ENCODE results near the gene KIR3DL2.
"Not testable (repeated sequence)": the region's sequence is repeated elsewhere in the genome, so short reads cannot be mapped to it uniquely, and the experiment has no call there.

The KIR3DL2 gene

GRCh38 chr19:54858476-54858875 is 8.2 kb downstream of the KIR3DL2 start:
- in situ Hi-C loops (cut with HindIII; ENCODE audit: low pct_ligation_motif_present, low pct_unique_long_range_greater_than_20kb, low sequenced_read_pairs); DNase-seq: not testable (repeated sequence)

- DNase-seq; in situ Hi-C loops (cut with HindIII; ENCODE audit: low pct_ligation_motif_present, low pct_unique_long_range_greater_than_20kb, low sequenced_read_pairs): not testable (repeated sequence)
Measured at GRCh38 chr19:54859421-54859820, 9.2 kb downstream of the KIR3DL2 start.

GRCh38 chr19:54863459-54863858 is 13.2 kb downstream of the KIR3DL2 start:
- in situ Hi-C loops (cut with HindIII; ENCODE audit: low pct_ligation_motif_present, low pct_unique_long_range_greater_than_20kb, low sequenced_read_pairs) = not testable (repeated sequence)

GRCh38 chr19:54871696-54872095 is 21.5 kb downstream of the KIR3DL2 start:
- DNase-seq = no peak
- in situ Hi-C loops (cut with HindIII; ENCODE audit: low pct_ligation_motif_present, low pct_unique_long_range_greater_than_20kb, low sequenced_read_pairs) = no loop called here

More at GRCh38 chr19:54863459-54863858, 13.2 kb downstream of the KIR3DL2 start:
- not testable (repeated sequence) for DNase-seq

GRCh38 chr19:54873990-54874389 is 23.7 kb downstream of the KIR3DL2 start, which contains the start of gene FCAR:
Gene FCAR (plus strand): TSS chr19:54874235. CDS start chr19:54874290, 55 bp downstream.
- no peak for DNase-seq

GRCh38 chr19:54875506-54875905 is 25.3 kb downstream of the KIR3DL2 start:
- in situ Hi-C loops (cut with HindIII; ENCODE audit: low pct_ligation_motif_present, low pct_unique_long_range_greater_than_20kb, low sequenced_read_pairs) = no loop called here
- DNase-seq = no peak

More at GRCh38 chr19:54873990-54874389, 23.7 kb downstream of the KIR3DL2 start, which contains the start of gene FCAR:
- in situ Hi-C loops (cut with HindIII; ENCODE audit: low pct_ligation_motif_present, low pct_unique_long_range_greater_than_20kb, low sequenced_read_pairs) = no loop called here

GRCh38 chr19:54877471-54877870 is 27.2 kb downstream of the KIR3DL2 start:
- in situ Hi-C loops (cut with HindIII; ENCODE audit: low pct_ligation_motif_present, low pct_unique_long_range_greater_than_20kb, low sequenced_read_pairs) = no loop called here
- DNase-seq = no peak

- in situ Hi-C loops (cut with HindIII; ENCODE audit: low pct_ligation_motif_present, low pct_unique_long_range_greater_than_20kb, low sequenced_read_pairs) = no loop called here
Measured at GRCh38 chr19:54881884-54882283, 31.6 kb downstream of the KIR3DL2 start.

GRCh38 chr19:54882758-54883157 is 32.5 kb downstream of the KIR3DL2 start:
- in situ Hi-C loops (cut with HindIII; ENCODE audit: low pct_ligation_motif_present, low pct_unique_long_range_greater_than_20kb, low sequenced_read_pairs) = no loop called here
- DNase-seq = no peak

More at GRCh38 chr19:54881884-54882283, 31.6 kb downstream of the KIR3DL2 start:
- no peak for DNase-seq

- in situ Hi-C loops (cut with HindIII; ENCODE audit: low pct_ligation_motif_present, low pct_unique_long_range_greater_than_20kb, low sequenced_read_pairs) = no loop called here
- no peak for DNase-seq
Measured at GRCh38 chr19:54883228-54883627, 33.0 kb downstream of the KIR3DL2 start.

- in situ Hi-C loops (cut with HindIII; ENCODE audit: low pct_ligation_motif_present, low pct_unique_long_range_greater_than_20kb, low sequenced_read_pairs) = no loop called here
Measured at GRCh38 chr19:54888239-54888638, 38.0 kb downstream of the KIR3DL2 start.

GRCh38 chr19:54889566-54889965 is 39.3 kb downstream of the KIR3DL2 start:
- DNase-seq = no peak
- in situ Hi-C loops (cut with HindIII; ENCODE audit: low pct_ligation_motif_present, low pct_unique_long_range_greater_than_20kb, low sequenced_read_pairs) = no loop called here

More at GRCh38 chr19:54888239-54888638, 38.0 kb downstream of the KIR3DL2 start:
- DNase-seq = no peak

GRCh38 chr19:54893406-54893805 is 43.2 kb downstream of the KIR3DL2 start:
- in situ Hi-C loops (cut with HindIII; ENCODE audit: low pct_ligation_motif_present, low pct_unique_long_range_greater_than_20kb, low sequenced_read_pairs) = no loop called here
- no peak for DNase-seq

- in situ Hi-C loops (cut with HindIII; ENCODE audit: low pct_ligation_motif_present, low pct_unique_long_range_greater_than_20kb, low sequenced_read_pairs); DNase-seq: not testable (repeated sequence)
Measured at GRCh38 chr19:54894106-54894505, 43.9 kb downstream of the KIR3DL2 start.

- no peak for DNase-seq
- in situ Hi-C loops (cut with HindIII; ENCODE audit: low pct_ligation_motif_present, low pct_unique_long_range_greater_than_20kb, low sequenced_read_pairs) = no loop called here
Measured at GRCh38 chr19:54896036-54896435, 45.8 kb downstream of the KIR3DL2 start.

- in situ Hi-C loops (cut with HindIII; ENCODE audit: low pct_ligation_motif_present, low pct_unique_long_range_greater_than_20kb, low sequenced_read_pairs); DNase-seq: not testable (repeated sequence)
Measured at GRCh38 chr19:54898685-54899084, 48.4 kb downstream of the KIR3DL2 start.

GRCh38 chr19:54899646-54900045 is 49.4 kb downstream of the KIR3DL2 start:
- in situ Hi-C loops (cut with HindIII; ENCODE audit: low pct_ligation_motif_present, low pct_unique_long_range_greater_than_20kb, low sequenced_read_pairs); DNase-seq: not testable (repeated sequence)

GRCh38 chr19:54901153-54901552 is 50.9 kb downstream of the KIR3DL2 start:
- DNase-seq; in situ Hi-C loops (cut with HindIII; ENCODE audit: low pct_ligation_motif_present, low pct_unique_long_range_greater_than_20kb, low sequenced_read_pairs): not testable (repeated sequence)

- DNase-seq = no peak
- in situ Hi-C loops (cut with HindIII; ENCODE audit: low pct_ligation_motif_present, low pct_unique_long_range_greater_than_20kb, low sequenced_read_pairs) = no loop called here
Measured at GRCh38 chr19:54902061-54902460, 51.8 kb downstream of the KIR3DL2 start.

- in situ Hi-C loops (cut with HindIII; ENCODE audit: low pct_ligation_motif_present, low pct_unique_long_range_greater_than_20kb, low sequenced_read_pairs) = no loop called here
- DNase-seq = no peak
Measured at GRCh38 chr19:54903303-54903702, 53.1 kb downstream of the KIR3DL2 start.

- DNase-seq; in situ Hi-C loops (cut with HindIII; ENCODE audit: low pct_ligation_motif_present, low pct_unique_long_range_greater_than_20kb, low sequenced_read_pairs): not testable (repeated sequence)
Measured at GRCh38 chr19:54904261-54904660, 54.0 kb downstream of the KIR3DL2 start.
